NB4 (cell line): Measurements from ENCODE around the gene LCTL.

Experiments used
- DNase-seq: peaks from one replicate; pipeline ENCODE4 v3.0.0; 2010; ENCODE audit warnings: low read depth
- H3K4me3 ChIP-seq: one replicate; pipeline ENCODE4 v1.5.1; 2011; ENCODE audit warnings: mild to moderate bottlenecking, low read depth, low read length, moderate library complexity
- CTCF ChIP-seq: IDR thresholded peaks from one replicate; pipeline ENCODE4 v1.5.1; 2012; ENCODE audit warnings: low read depth, low read length
- MAX ChIP-seq: IDR thresholded peaks from 2 replicates; pipeline ENCODE4 v1.6.1; 2011; ENCODE audit warnings: low read depth, low read length
- MYC ChIP-seq: IDR thresholded peaks from 2 replicates; pipeline ENCODE4 v1.6.1; 2011; ENCODE audit warnings: low read depth, low read length
- POLR2A ChIP-seq: IDR thresholded peaks from 2 replicates; pipeline ENCODE4 v1.6.1; 2011; ENCODE audit warnings: mild to moderate bottlenecking; ENCODE audit not compliant: insufficient read length; ENCODE audit errors: extremely low read depth

The LCTL gene

GRCh38 chr15:66588971-66589370 is 23.2 kb upstream of the LCTL start:
- H3K4me3 ChIP-seq, result no peak overlapping the region
- TF ChIP-seq MYC (no peak), MAX (no peak), POLR2A (no peak), CTCF (no peak)
- DNase-seq, result no peak

- TF ChIP-seq MAX (no peak), POLR2A (no peak), CTCF (no peak), MYC (no peak)
- H3K4me3 ChIP-seq, result no peak overlapping the region
- no peak for DNase-seq
These were observed 22.7 kb upstream of the LCTL start for GRCh38 chr15:66588537-66588936.

- no peak for DNase-seq
- H3K4me3 ChIP-seq, result no peak overlapping the region
- no peak for TF ChIP-seq MYC
- no peak for TF ChIP-seq MAX
- TF ChIP-seq POLR2A, result no peak
- no peak for TF ChIP-seq CTCF
These were observed 22.0 kb upstream of the LCTL start for GRCh38 chr15:66587749-66588148.

GRCh38 chr15:66587020-66587419 is 21.2 kb upstream of the LCTL start:
- no peak for TF ChIP-seq POLR2A
- TF ChIP-seq MAX, result no peak
- no peak for TF ChIP-seq MYC
- H3K4me3 ChIP-seq, result no peak overlapping the region
- DNase-seq, result no peak

GRCh38 chr15:66586155-66586976 is 20.6 kb upstream of the LCTL start:
- no peak overlapping the region for H3K4me3 ChIP-seq
- no peak for TF ChIP-seq MAX
- no peak for TF ChIP-seq POLR2A
- TF ChIP-seq MYC, result no peak
- no peak for TF ChIP-seq CTCF
- no peak for DNase-seq

- DNase-seq, result peak; percentile 28
- no peak overlapping the region for H3K4me3 ChIP-seq
- TF ChIP-seq MYC (no peak), MAX (no peak), CTCF (no peak), POLR2A (no peak)
These were observed 16.3 kb upstream of the LCTL start for GRCh38 chr15:66581972-66582537.
